C4-2B (cell line): Measurements from ENCODE around the gene PTPRM.

Experiments used
- H3K27ac ChIP-seq: fragments of 450-650 bp; 2 replicates; pipeline ENCODE4 v1.5.1; 2017
- ZFX ChIP-seq: fragments of 450-650 bp; IDR thresholded peaks from 2 replicates; pipeline ENCODE4 v1.6.1; 2017
- TF ChIP-seq, protein P1 (sequence below): fragments of 450-650 bp; conservative IDR thresholded peaks from 2 replicates; pipeline ENCODE4 v1.5.1; 2017; ENCODE audit warnings: mild to moderate bottlenecking

Gene PTPRM

DNA sequence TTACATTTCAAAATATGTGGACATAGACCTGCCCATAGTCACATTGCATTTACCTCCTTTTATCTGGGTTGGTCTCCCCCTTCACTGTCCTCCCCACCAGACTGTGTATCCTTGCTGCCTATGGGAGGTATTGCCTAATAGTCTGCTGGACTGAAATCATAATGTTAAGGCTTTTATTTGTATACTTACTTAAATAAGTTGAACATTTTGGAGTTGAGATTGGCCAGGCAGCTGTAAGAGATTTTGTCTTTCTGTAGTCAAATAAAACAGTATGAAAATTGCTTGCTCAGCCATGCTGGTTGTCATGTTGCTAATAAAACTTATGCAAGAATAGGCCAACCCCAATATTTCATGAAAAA is 280.9 kb downstream of the PTPRM start:
- no peak overlapping the region for H3K27ac ChIP-seq
- TF ChIP-seq, protein P1, sequence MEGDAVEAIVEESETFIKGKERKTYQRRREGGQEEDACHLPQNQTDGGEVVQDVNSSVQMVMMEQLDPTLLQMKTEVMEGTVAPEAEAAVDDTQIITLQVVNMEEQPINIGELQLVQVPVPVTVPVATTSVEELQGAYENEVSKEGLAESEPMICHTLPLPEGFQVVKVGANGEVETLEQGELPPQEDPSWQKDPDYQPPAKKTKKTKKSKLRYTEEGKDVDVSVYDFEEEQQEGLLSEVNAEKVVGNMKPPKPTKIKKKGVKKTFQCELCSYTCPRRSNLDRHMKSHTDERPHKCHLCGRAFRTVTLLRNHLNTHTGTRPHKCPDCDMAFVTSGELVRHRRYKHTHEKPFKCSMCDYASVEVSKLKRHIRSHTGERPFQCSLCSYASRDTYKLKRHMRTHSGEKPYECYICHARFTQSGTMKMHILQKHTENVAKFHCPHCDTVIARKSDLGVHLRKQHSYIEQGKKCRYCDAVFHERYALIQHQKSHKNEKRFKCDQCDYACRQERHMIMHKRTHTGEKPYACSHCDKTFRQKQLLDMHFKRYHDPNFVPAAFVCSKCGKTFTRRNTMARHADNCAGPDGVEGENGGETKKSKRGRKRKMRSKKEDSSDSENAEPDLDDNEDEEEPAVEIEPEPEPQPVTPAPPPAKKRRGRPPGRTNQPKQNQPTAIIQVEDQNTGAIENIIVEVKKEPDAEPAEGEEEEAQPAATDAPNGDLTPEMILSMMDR = no peak
- TF ChIP-seq ZFX = no peak

DNA sequence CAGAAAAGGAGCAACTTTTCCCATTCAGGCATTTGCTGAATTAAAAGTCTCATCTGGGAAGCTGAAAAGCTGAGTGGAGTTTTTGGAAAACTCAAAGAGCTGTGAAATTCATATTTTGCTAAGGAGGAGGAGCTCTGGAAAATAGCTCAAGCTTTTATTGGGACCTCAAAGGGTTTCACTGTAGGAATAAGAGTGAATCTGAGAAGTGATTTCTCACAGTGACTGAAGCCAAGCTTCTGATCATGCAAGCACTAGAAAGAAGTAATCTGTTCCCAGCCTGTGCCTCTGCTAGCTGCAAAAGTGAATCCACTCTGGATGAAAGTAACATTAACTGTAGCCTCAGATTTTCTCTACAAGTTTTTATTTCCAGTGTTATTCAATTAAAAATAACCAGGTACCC is 283.3 kb downstream of the PTPRM start:
- no peak for TF ChIP-seq ZFX
- TF ChIP-seq, protein P1 = no peak
- no peak overlapping the region for H3K27ac ChIP-seq

DNA sequence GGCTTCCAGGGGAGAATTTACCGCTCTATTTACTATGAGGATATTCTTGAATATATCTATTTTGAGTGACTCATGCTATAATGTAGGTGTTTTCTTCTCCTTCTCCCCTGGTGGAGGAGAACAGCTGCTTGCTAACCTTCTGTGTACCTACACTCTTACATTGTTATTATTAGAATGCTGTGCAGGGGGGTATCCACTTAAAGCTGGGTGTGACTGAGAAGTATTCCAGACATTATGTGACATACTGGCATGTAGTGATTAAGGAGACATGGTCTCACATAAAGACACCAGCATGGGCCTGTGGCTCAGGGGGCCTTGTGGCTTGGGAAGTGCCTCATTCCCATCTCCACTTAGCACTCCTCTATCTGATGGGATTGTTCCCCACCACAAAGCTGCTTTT is 287.9 kb downstream of the PTPRM start:
- no peak overlapping the region for H3K27ac ChIP-seq
- no peak for TF ChIP-seq ZFX
- TF ChIP-seq, protein P1 = no peak

DNA sequence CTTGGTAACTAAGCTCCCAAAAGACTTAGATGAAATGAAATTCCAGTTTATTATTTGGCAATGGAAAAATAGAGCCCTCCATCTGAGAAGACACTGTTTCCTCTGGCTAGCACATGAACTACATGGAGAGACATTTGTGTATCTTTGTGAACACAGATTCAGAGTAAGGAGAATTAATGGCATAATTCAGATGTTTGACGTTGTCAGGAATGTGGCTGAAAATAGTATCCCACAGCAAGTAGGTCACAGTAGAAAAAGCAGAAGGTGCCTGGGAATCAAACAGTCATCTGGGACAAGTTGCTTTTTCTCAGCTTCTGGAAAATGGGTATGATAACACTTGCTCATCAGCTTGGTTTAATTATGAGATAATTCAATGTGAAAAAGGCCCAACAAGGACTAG is 288.6 kb downstream of the PTPRM start:
- TF ChIP-seq, protein P1 = no peak
- TF ChIP-seq ZFX = no peak
- no peak overlapping the region for H3K27ac ChIP-seq

DNA sequence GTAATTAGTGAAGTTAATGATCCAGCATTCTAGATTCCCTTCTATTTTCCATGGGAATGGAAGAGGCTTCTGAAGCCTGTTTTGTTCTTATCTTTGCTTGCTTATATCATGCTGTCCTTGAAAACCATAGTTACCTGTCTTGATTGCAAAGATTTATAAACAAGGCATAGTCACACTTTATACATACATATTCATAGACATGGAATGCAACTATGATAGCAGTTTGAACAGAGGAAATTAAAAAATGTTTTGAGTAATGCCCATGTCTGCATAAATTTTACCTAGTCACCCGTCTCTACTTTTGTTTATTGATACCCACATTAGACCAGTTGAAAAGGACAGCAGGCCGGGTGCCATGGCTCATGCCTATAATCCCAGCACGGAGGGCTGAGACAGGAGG is 289.0 kb downstream of the PTPRM start:
- no peak for TF ChIP-seq ZFX
- TF ChIP-seq, protein P1 = no peak

DNA sequence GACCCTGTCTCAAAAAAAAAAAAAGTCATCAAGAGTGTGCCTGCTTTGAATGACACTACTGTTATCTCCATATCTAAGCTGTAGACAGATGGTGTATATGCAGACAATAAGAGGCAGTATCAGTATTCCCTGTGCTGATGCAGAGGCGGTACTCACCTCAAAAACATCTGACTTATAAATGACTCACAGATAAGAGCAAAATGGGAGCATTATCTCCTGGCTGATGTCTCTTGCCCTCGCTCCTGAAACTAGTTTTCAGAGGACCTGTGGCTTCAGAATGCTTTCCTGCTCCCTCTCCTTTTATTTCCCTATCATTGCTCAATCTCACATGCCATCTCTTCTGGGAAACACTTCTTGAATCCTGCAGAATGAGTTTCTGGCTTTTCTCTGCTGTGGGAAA is 289.6 kb downstream of the PTPRM start:
- no peak for TF ChIP-seq ZFX
- TF ChIP-seq, protein P1 = no peak
- H3K27ac ChIP-seq = no peak overlapping the region

More for the DNA sequence above, 289.0 kb downstream of the PTPRM start:
- no peak overlapping the region for H3K27ac ChIP-seq

DNA sequence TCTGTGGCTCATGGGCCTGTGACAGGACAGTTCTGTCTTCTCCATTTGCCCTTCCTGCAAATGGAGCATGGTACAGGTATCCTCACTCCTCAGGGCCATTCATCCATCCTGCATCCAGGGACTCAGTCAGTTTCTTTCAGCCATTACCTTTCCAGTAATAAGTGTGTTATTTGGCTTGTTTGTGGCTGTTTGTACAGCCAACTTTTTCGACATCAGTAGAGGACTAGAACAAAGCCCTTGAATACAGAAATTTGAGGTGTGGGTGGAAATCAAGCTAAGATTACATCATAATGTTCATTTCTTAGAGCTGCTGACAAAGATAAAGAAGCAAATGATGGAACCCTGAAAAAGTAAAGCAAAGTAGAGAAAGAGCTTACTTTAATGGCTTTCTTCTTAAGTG is 290.4 kb downstream of the PTPRM start:
- no peak overlapping the region for H3K27ac ChIP-seq
- no peak for TF ChIP-seq ZFX
- TF ChIP-seq, protein P1 = no peak
